ENCODE data around the gene ASB8.

The ASB8 gene

GRCh38 chr12:48157018-48157888, at the start of gene ASB8:
Gene ASB8, minus strand, starts transcription at chr12:48157515. Its CDS starts 4,019 bp downstream, at chr12:48153496.
- DNase-seq (ENCODE audit: low spot score): peak; percentile 97

- no peak for DNase-seq (ENCODE audit: low spot score)
Measured at GRCh38 chr12:48203192-48203591, 45.9 kb upstream of the ASB8 start, which contains the start of gene OR10AD1. Gene OR10AD1, minus strand, starts transcription at chr12:48203292. Its CDS starts 0 bp downstream, at chr12:48203292.

- DNase-seq (ENCODE audit: low spot score): no peak
Measured at GRCh38 chr12:48202766-48203165, 45.5 kb upstream of the ASB8 start.

GRCh38 chr12:48201516-48201915, 44.2 kb upstream of the ASB8 start:
- DNase-seq (ENCODE audit: low spot score): no peak

- DNase-seq (ENCODE audit: low spot score): no peak
Measured at GRCh38 chr12:48201091-48201490, 43.8 kb upstream of the ASB8 start.

- DNase-seq (ENCODE audit: low spot score): no peak
Measured at GRCh38 chr12:48199774-48200221, 42.5 kb upstream of the ASB8 start.

- no peak for DNase-seq (ENCODE audit: low spot score)
Measured at GRCh38 chr12:48198985-48199384, 41.7 kb upstream of the ASB8 start.

- no peak for DNase-seq (ENCODE audit: low spot score)
Measured at GRCh38 chr12:48198672-48198971, 41.3 kb upstream of the ASB8 start.

- peak; percentile 95 for DNase-seq (ENCODE audit: low spot score)
Measured at GRCh38 chr12:48197971-48198671, 40.8 kb upstream of the ASB8 start.

GRCh38 chr12:48197549-48197970, 40.2 kb upstream of the ASB8 start:
- DNase-seq (ENCODE audit: low spot score): peak; percentile 56

- no peak for DNase-seq (ENCODE audit: low spot score)
Measured at GRCh38 chr12:48194799-48195201, 37.5 kb upstream of the ASB8 start.

- DNase-seq (ENCODE audit: low spot score): peak; percentile 21
Measured at GRCh38 chr12:48193623-48194022, 36.3 kb upstream of the ASB8 start.

- DNase-seq (ENCODE audit: low spot score): no peak
Measured at GRCh38 chr12:48192861-48193260, 35.5 kb upstream of the ASB8 start.

- no peak for DNase-seq (ENCODE audit: low spot score)
Measured at GRCh38 chr12:48191096-48191495, 33.8 kb upstream of the ASB8 start.

GRCh38 chr12:48189331-48190125, 32.2 kb upstream of the ASB8 start:
- peak; percentile 67 for DNase-seq (ENCODE audit: low spot score)

- DNase-seq (ENCODE audit: low spot score): no peak
Measured at GRCh38 chr12:48187916-48188695, 30.8 kb upstream of the ASB8 start.

GRCh38 chr12:48185181-48185919, 28.0 kb upstream of the ASB8 start:
- no peak for DNase-seq (ENCODE audit: low spot score)

GRCh38 chr12:48184549-48184922, 27.2 kb upstream of the ASB8 start:
- no peak for DNase-seq (ENCODE audit: low spot score)

GRCh38 chr12:48183876-48184548, 26.7 kb upstream of the ASB8 start:
- no peak for DNase-seq (ENCODE audit: low spot score)

All from kidney tubule cell (primary cell).